CD4-positive, alpha-beta T cell (primary cell): ENCODE data around the gene UBE3C. TPM values are rescaled to one million over a fixed set of nuclear protein-coding genes. Genes with fewer than 3 reads are reported as not detected.

Experiments used
- ATAC-seq: fragments of 200-7000 bp; cut with Tn5 transposase; one replicate; pipeline ENCODE4 v1.10.0; 2022; ENCODE audit warnings: mild to moderate bottlenecking; ENCODE audit not compliant: poor library complexity
- CTCF ChIA-PET: fragments of 350-600 bp; sonication (Branson Sonifier 250); formaldehyde crosslinking; loops from one replicate; lab custom pipeline; 2021; ENCODE audit warnings: antibody characterized with exemption, inconsistent platforms; lab: Charles Lee
- POLR2A ChIA-PET: fragments of 350-600 bp; sonication (Branson Sonifier 250); formaldehyde crosslinking; loops from one replicate; lab custom pipeline; 2021; ENCODE audit warnings: antibody characterized with exemption, inconsistent platforms; lab: Charles Lee
- DNase-seq, 14 experiments: peaks; one replicate each; pipeline ENCODE4 v3.0.0-alpha.2; 2013 to 2020; ENCODE audit warnings: mixed read lengths in 2 of 14
- H3K27ac ChIP-seq, 2 donors: one replicate each; pipeline versions ENCODE4 v1.5.1 to v1.7.0; 2013; ENCODE audit warnings: low read length in 2 of 2, low read depth in 1 of 2, mild to moderate bottlenecking in 1 of 2
- H3K27me3 ChIP-seq, 2 experiments: 1 replicate in 1 of 2; 2 replicates in 1 of 2; pipeline versions ENCODE4 v1.6.1 to v1.7.0; 2013; ENCODE audit warnings: low read length in 2 of 2, control low read depth in 1 of 2, mild to moderate bottlenecking in 1 of 2, moderate library complexity in 1 of 2; ENCODE audit not compliant: insufficient read depth in 2 of 2, control insufficient read depth in 1 of 2
- H3K36me3 ChIP-seq: one replicate; pipeline ENCODE4 v1.6.1; 2013; ENCODE audit warnings: low read length, control low read depth; ENCODE audit not compliant: insufficient read depth
- H3K4me1 ChIP-seq: one replicate; pipeline ENCODE4 v1.6.1; 2013; ENCODE audit warnings: low read length, control low read depth; ENCODE audit not compliant: insufficient read depth
- H3K4me3 ChIP-seq: one replicate; pipeline ENCODE4 v1.5.1; 2013; ENCODE audit warnings: mild to moderate bottlenecking, low read length, moderate library complexity
- H3K9me3 ChIP-seq, 2 experiments: 1 replicate in 1 of 2; 2 replicates in 1 of 2; pipeline versions ENCODE4 v1.6.1 to v1.7.0; 2013; ENCODE audit warnings: low read length in 2 of 2, mild to moderate bottlenecking in 2 of 2, control low read depth in 1 of 2, moderate library complexity in 1 of 2; ENCODE audit not compliant: control insufficient read depth in 1 of 2, insufficient read depth in 1 of 2
- H3K27ac Mint-ChIP-seq: one replicate; pipeline ENCODE4 v1.8.0; 2020; ENCODE audit warnings: mixed read lengths
- H3K27me3 Mint-ChIP-seq: one replicate; pipeline ENCODE4 v1.8.0; 2021; ENCODE audit warnings: mixed read lengths
- H3K36me3 Mint-ChIP-seq: one replicate; pipeline ENCODE4 v1.8.0; 2021; ENCODE audit warnings: low read depth, mixed read lengths
- H3K4me1 Mint-ChIP-seq: one replicate; pipeline ENCODE4 v1.8.0; 2021; ENCODE audit warnings: low read depth, mixed read lengths
- H3K4me3 Mint-ChIP-seq: one replicate; pipeline ENCODE4 v1.8.0; 2020; ENCODE audit warnings: mild to moderate bottlenecking, mixed read lengths
- H3K9me3 Mint-ChIP-seq: one replicate; pipeline ENCODE4 v1.8.0; 2020; ENCODE audit warnings: mixed read lengths
- CTCF ChIP-seq: fragments of 200-600 bp; IDR thresholded peaks from one replicate; pipeline ENCODE4 v1.8.0; 2022; ENCODE audit warnings: antibody characterized with exemption, mild to moderate bottlenecking
- intact Hi-C, 2 experiments: fragments of 100-400 bp; cut with DNase I in 1 of 2; cut with micrococcal nuclease in 1 of 2; formaldehyde crosslinking; loops; one replicate each; pipeline versions ENCODE4 v1.15.1 to v1.9.0; 2023 to 2025; cut with DNase I, micrococcal nuclease
- total RNA-seq, 174 experiments: library from RNA in 2 of 174; stranded (reverse) in 2 of 174; gene quantifications; one replicate each; pipeline ENCODE4 v1.2.3 and lab custom pipeline; 2021 to 2026

The UBE3C gene
- total RNA-seq, 2 experiments from 2014 or later = 30.8 to 32.3 TPM

- Histone ChIP-seq H3K4me3 (peak overlapping the region; percentile 3), H3K27me3 (peaks cover 16 to 28% of the 10 kb centered on the region in 2 experiments), H3K27ac (no peak overlapping the region), H3K9me3 (peaks cover 5 to 39% of the 10 kb centered on the region in 2 experiments), H3K4me1 (peaks cover 37% of the 10 kb centered on the region), H3K36me3 (no peaks in the 10 kb centered on the region)
- no peak for TF ChIP-seq CTCF
- H3K36me3 Mint-ChIP-seq = no peaks in the 10 kb centered on the region
- peaks cover 5% of the 10 kb centered on the region for H3K27me3 Mint-ChIP-seq
- H3K27ac Mint-ChIP-seq = no peak overlapping the region
- ChIA-PET POLR2A (no interaction called here), CTCF (no interaction called here)
- H3K9me3 Mint-ChIP-seq = no peaks in the 10 kb centered on the region
- DNase-seq (peak in 1 of 14 experiments; percentile 11), ATAC-seq (no peak)
- intact Hi-C loops = no loop called here
- H3K4me3 Mint-ChIP-seq = no peak overlapping the region
- H3K4me1 Mint-ChIP-seq = peaks cover 7% of the 10 kb centered on the region
These were observed 141.6 kb downstream of the UBE3C start for GRCh38 chr7:157280216-157280841.

- H3K27ac Mint-ChIP-seq = no peak overlapping the region
- CTCF ChIA-PET = no interaction called here
These were observed 142.7 kb downstream of the UBE3C start for GRCh38 chr7:157281221-157281998.

More at GRCh38 chr7:157281221-157281998, 142.7 kb downstream of the UBE3C start:
- H3K36me3 Mint-ChIP-seq = no peaks in the 10 kb centered on the region
- ATAC-seq (no peak), DNase-seq (peak in 1 of 14 experiments; percentile 8)
- peaks cover 5% of the 10 kb centered on the region for H3K4me1 Mint-ChIP-seq
- POLR2A ChIA-PET = no interaction called here
- H3K27me3 Mint-ChIP-seq = peaks cover 5% of the 10 kb centered on the region
- Histone ChIP-seq H3K4me3 (no peak overlapping the region), H3K4me1 (peaks cover 34% of the 10 kb centered on the region), H3K9me3 (peaks cover 5 to 39% of the 10 kb centered on the region in 2 experiments), H3K27ac (no peak overlapping the region), H3K36me3 (no peaks in the 10 kb centered on the region), H3K27me3 (peaks cover 16 to 28% of the 10 kb centered on the region in 2 experiments)
- no peak for TF ChIP-seq CTCF
- no peak overlapping the region for H3K4me3 Mint-ChIP-seq
- H3K9me3 Mint-ChIP-seq = no peaks in the 10 kb centered on the region
- intact Hi-C loops = no loop called here
